CD14-positive monocyte (primary cell): Measurements from ENCODE around the gene ZNF318. TPM values are rescaled to one million over a fixed set of nuclear protein-coding genes. Genes with fewer than 3 reads are reported as not detected.

Source experiments
- DNase-seq, 3 donors: peaks; one replicate each; pipeline ENCODE4 v3.0.0-alpha.2; 2011 to 2022
- H2AFZ ChIP-seq: 2 replicates; pipeline ENCODE4 v1.6.0; 2012; ENCODE audit warnings: mild to moderate bottlenecking, low read depth, low read length, inconsistent platforms; ENCODE audit not compliant: insufficient read depth, poor library complexity, severe bottlenecking
- H3K27ac ChIP-seq, 2 donors: 1 replicate in 1 of 2; 2 replicates in 1 of 2; pipeline ENCODE4 v1.5.1; 2012 to 2013; ENCODE audit warnings: low read length in 2 of 2, control low read depth in 1 of 2, inconsistent platforms in 1 of 2, low read depth in 1 of 2, mild to moderate bottlenecking in 1 of 2
- H3K27me3 ChIP-seq, 2 donors: one replicate each; pipeline versions ENCODE4 v1.6.0 to v1.6.1; 2011 to 2013; ENCODE audit warnings: low read length in 2 of 2; ENCODE audit not compliant: control insufficient read depth in 2 of 2, insufficient read depth in 2 of 2
- H3K36me3 ChIP-seq, 2 donors: replicated peaks in 1 of 2; 1 replicate in 1 of 2; 2 replicates in 1 of 2; pipeline versions ENCODE4 v1.5.1 to v1.6.1; 2012 to 2013; ENCODE audit warnings: low read length in 2 of 2, control low read depth in 1 of 2, inconsistent platforms in 1 of 2, mild to moderate bottlenecking in 1 of 2; ENCODE audit not compliant: insufficient read depth in 2 of 2, control insufficient read depth in 1 of 2
- H3K4me1 ChIP-seq, 2 donors: 1 replicate in 1 of 2; 2 replicates in 1 of 2; pipeline versions ENCODE4 v1.5.1 to v1.6.1; 2012 to 2013; ENCODE audit warnings: low read length in 2 of 2, control low read depth in 1 of 2, inconsistent platforms in 1 of 2, mild to moderate bottlenecking in 1 of 2, moderate library complexity in 1 of 2; ENCODE audit not compliant: insufficient read depth in 2 of 2, control insufficient read depth in 1 of 2
- H3K4me2 ChIP-seq: replicated peaks from 2 replicates; pipeline ENCODE3; 2012; ENCODE audit warnings: low read length, moderate library complexity, mild to moderate bottlenecking; ENCODE audit not compliant: poor library complexity, severe bottlenecking; ENCODE audit errors: extremely low read depth
- H3K4me3 ChIP-seq, 3 experiments: fragments of 200-600 bp in 1 of 3; sonication (generic) in 1 of 3; replicated peaks in 1 of 3; 1 replicate in 2 of 3; 2 replicates in 1 of 3; pipeline ENCODE4 v1.5.1; 2011 to 2013; ENCODE audit warnings: low read length in 3 of 3, mild to moderate bottlenecking in 3 of 3, control low read depth in 2 of 3, low read depth in 2 of 3, inconsistent platforms in 1 of 3, moderate library complexity in 1 of 3
- H3K79me2 ChIP-seq: 2 replicates; pipeline ENCODE4 v1.6.0; 2012; ENCODE audit warnings: mild to moderate bottlenecking, control low read depth, inconsistent platforms, low read length, moderate library complexity; ENCODE audit not compliant: insufficient read depth
- H3K9ac ChIP-seq: 2 replicates; pipeline ENCODE4 v1.6.0; 2017; ENCODE audit warnings: low read length, mild to moderate bottlenecking; ENCODE audit not compliant: insufficient read depth, poor library complexity, severe bottlenecking
- H3K9me3 ChIP-seq, 2 donors: replicated peaks in 1 of 2; 1 replicate in 1 of 2; 2 replicates in 1 of 2; pipeline versions ENCODE4 v1.5.1 to v1.6.1; 2012 to 2013; ENCODE audit warnings: low read length in 2 of 2, control low read depth in 1 of 2; ENCODE audit not compliant: control insufficient read depth in 1 of 2, insufficient read depth in 1 of 2
- H4K20me1 ChIP-seq: 2 replicates; pipeline ENCODE4 v1.6.0; 2012; ENCODE audit warnings: mild to moderate bottlenecking, low read length, control low read depth, moderate library complexity; ENCODE audit not compliant: insufficient read depth
- H3K27ac Mint-ChIP-seq, 7 donors: one replicate each; pipeline ENCODE4 v1.8.0; 2020; ENCODE audit warnings: mild to moderate bottlenecking in 7 of 7, mixed read lengths in 7 of 7, moderate library complexity in 6 of 7, inconsistent platforms in 2 of 7
- H3K27me3 Mint-ChIP-seq, 3 donors: one replicate each; pipeline ENCODE4 v1.8.0; 2021 to 2022; ENCODE audit warnings: low read depth in 3 of 3, mild to moderate bottlenecking in 3 of 3, mixed read lengths in 3 of 3, moderate library complexity in 3 of 3, inconsistent platforms in 1 of 3
- H3K36me3 Mint-ChIP-seq, 2 donors: one replicate each; pipeline ENCODE4 v1.8.0; 2020; ENCODE audit warnings: mixed read lengths in 2 of 2, inconsistent platforms in 1 of 2, mild to moderate bottlenecking in 1 of 2
- H3K4me1 Mint-ChIP-seq: one replicate; pipeline ENCODE4 v1.8.0; 2020; ENCODE audit warnings: mild to moderate bottlenecking, mixed read lengths
- H3K4me3 Mint-ChIP-seq, 2 donors: one replicate each; pipeline ENCODE4 v1.8.0; 2020; ENCODE audit warnings: mild to moderate bottlenecking in 2 of 2, mixed read lengths in 2 of 2, moderate library complexity in 1 of 2
- H3K9me3 Mint-ChIP-seq, 7 donors: one replicate each; pipeline ENCODE4 v1.8.0; 2020 to 2022; ENCODE audit warnings: mixed read lengths in 7 of 7, mild to moderate bottlenecking in 6 of 7, moderate library complexity in 6 of 7, inconsistent platforms in 2 of 7
- CTCF ChIP-seq: fragments of 200-600 bp; IDR thresholded peaks from one replicate; pipeline ENCODE4 v1.8.0; 2022; ENCODE audit warnings: antibody characterized with exemption, mild to moderate bottlenecking
- WGBS: methylation state at CpG from one replicate; pipeline ENCODE4 v1.1.5; 2013; ENCODE audit warnings: missing lambda C conversion rate; ENCODE audit not compliant: insufficient coverage; 5-methylcytosine and 5-hydroxymethylcytosine counted together
- intact Hi-C, 2 donors: fragments of 100-400 bp; cut with micrococcal nuclease; formaldehyde crosslinking; loops; one replicate each; pipeline versions ENCODE4 v1.15.0 to v1.15.1; 2023
- polyA plus RNA-seq, 3 donors: library from polyadenylated mRNA; depleted of rRNA in 1 of 3; unstranded in 2 of 3; stranded (reverse) in 1 of 3; fragments of 300-500 nt in 2 of 3; fragments of >200 nt in 1 of 3; fragmentation: Illumina TruSeq in 2 of 3; gene quantifications; 1 replicate in 2 of 3; 2 replicates in 1 of 3; pipeline ENCODE4 v1.2.3, GENCODE V29; 2012 to 2021

ZNF318 gene
- polyA plus RNA-seq, 3 donors = 3.2 to 19.4 (median 3.6) TPM

GRCh38 chr6:43361269-43361668 lies 8.2 kb downstream of the ZNF318 start:
- Mint-ChIP-seq H3K4me3 (no peak overlapping the region), H3K27me3 (no peaks in the 10 kb centered on the region), H3K4me1 (peaks cover 6% of the 10 kb centered on the region), H3K9me3 (no peaks in the 10 kb centered on the region), H3K27ac (no peak overlapping the region), H3K36me3 (peaks cover 72 to 79% of the 10 kb centered on the region in 2 donors)
- no peak for TF ChIP-seq CTCF
- DNase-seq = no peak
- Histone ChIP-seq H3K79me2 (peaks cover 29% of the 10 kb centered on the region), H3K27me3 (no peaks in the 10 kb centered on the region), H4K20me1 (peaks cover 16% of the 10 kb centered on the region), H3K36me3 (peaks cover 81 to 92% of the 10 kb centered on the region in 2 donors), H3K9ac (no peak overlapping the region), H3K4me2 (no peak overlapping the region), H3K27ac (no peak overlapping the region), H2AFZ (no peak overlapping the region), H3K9me3 (no peaks in the 10 kb centered on the region), H3K4me3 (no peak overlapping the region), H3K4me1 (peaks cover 0 to under 1% of the 10 kb centered on the region in 2 donors)
- intact Hi-C loops = loop anchor here (5.0 to 10.0 kb wide), 2 partner anchors 36 to 154 kb away; partner anchors contain the start of genes LRRC73 (in 1 of the 2), POLR1C (in 1 of the 2) and YIPF3 (in 1 of the 2)
- WGBS = no CpG with 5 or more reads among the region's 2 CpGs

- peaks cover 23% of the 10 kb centered on the region for H4K20me1 ChIP-seq
- no peak for DNase-seq
- Mint-ChIP-seq H3K4me1 (peaks cover 2% of the 10 kb centered on the region), H3K9me3 (no peaks in the 10 kb centered on the region), H3K36me3 (peaks cover 80 to 84% of the 10 kb centered on the region in 2 donors), H3K27ac (peak overlapping the region in 1 of 7 donors; percentile 21), H3K27me3 (no peaks in the 10 kb centered on the region), H3K4me3 (no peak overlapping the region)
- H3K27ac ChIP-seq = no peak overlapping the region
- H2AFZ ChIP-seq = no peak overlapping the region
- H3K4me2 ChIP-seq = no peak overlapping the region
- WGBS = 100% methylated on average over 1 of the region's 1 CpG
- H3K4me3 ChIP-seq = no peak overlapping the region
- no peaks in the 10 kb centered on the region for H3K27me3 ChIP-seq
- no peaks in the 10 kb centered on the region for H3K4me1 ChIP-seq
- H3K36me3 ChIP-seq = peaks cover 90 to 98% of the 10 kb centered on the region in 2 donors
- intact Hi-C loops = loop anchor here (5.0 to 10.0 kb wide), 3 partner anchors 37 to 155 kb away; partner anchors contain the start of genes LRRC73 (in 1 of the 2), POLR1C (in 1 of the 2) and YIPF3 (in 1 of the 2)
- no peaks in the 10 kb centered on the region for H3K9me3 ChIP-seq
- peaks cover 16% of the 10 kb centered on the region for H3K79me2 ChIP-seq
- no peak for TF ChIP-seq CTCF
- no peak overlapping the region for H3K9ac ChIP-seq
Measured at GRCh38 chr6:43359831-43360230, 9.6 kb downstream of the ZNF318 start.
